Suprapubic skin (tissue), 3 donors: ENCODE data around the gene CTBP2.

ENCODE experiments used
- CTCF ChIP-seq, 2 donors: fragments of 200-600 bp in 1 of 2; fragments of 450-650 bp in 1 of 2; sonication (generic) in 1 of 2; IDR thresholded peaks; one replicate each; pipeline ENCODE4 v1.5.1; 2016 to 2019; ENCODE audit warnings: antibody characterized with exemption in 2 of 2, mild to moderate bottlenecking in 1 of 2, moderate library complexity in 1 of 2
- EP300 ChIP-seq: sonication (generic); formaldehyde crosslinking; IDR thresholded peaks from one replicate; pipeline ENCODE4 v1.6.1; 2017; ENCODE audit warnings: antibody characterized with exemption
- POLR2A ChIP-seq, 2 donors: fragments of 450-650 bp; IDR thresholded peaks; one replicate each; pipeline ENCODE4 v1.6.1; 2017; ENCODE audit warnings: antibody characterized with exemption in 2 of 2, mild to moderate bottlenecking in 2 of 2, moderate library complexity in 2 of 2

GRCh38 chr10:125087897-125088215, 72.5 kb downstream of the CTBP2 start:
- TF ChIP-seq CTCF (IDR thresholded peaks at IDR 0.05) (no peak), POLR2A (IDR thresholded peaks at IDR 0.05) (no peak), EP300 (no peak)
